Small intestine (tissue), 16 donors: ENCODE data around the gene STK10. TPM values are rescaled to one million over a fixed set of nuclear protein-coding genes. Genes with fewer than 3 reads are reported as not detected.

Source experiments
- DNase-seq, 2 donors: peaks; one replicate each; pipeline versions ENCODE4 v3.0.0 to v3.0.0-alpha.2; 2013
- FAIRE-seq: peaks from 2 replicates; lab custom pipeline; 2012; peaks lifted over from hg19 to GRCh38; lab: Jason Lieb, UNC
- H3K27ac ChIP-seq, 3 donors: one replicate each; pipeline ENCODE4 v1.5.1; 2013; ENCODE audit warnings: low read length in 2 of 3, mild to moderate bottlenecking in 2 of 3, control low read depth in 1 of 3, inconsistent platforms in 1 of 3, low read depth in 1 of 3, moderate library complexity in 1 of 3
- H3K27me3 ChIP-seq, 3 donors: one replicate each; pipeline ENCODE4 v1.6.1; 2013; ENCODE audit warnings: low read length in 3 of 3, inconsistent platforms in 1 of 3; ENCODE audit not compliant: control insufficient read depth in 3 of 3, insufficient read depth in 3 of 3
- H3K36me3 ChIP-seq, 3 donors: one replicate each; pipeline ENCODE4 v1.6.1; 2013; ENCODE audit warnings: low read length in 3 of 3, inconsistent platforms in 1 of 3, low read depth in 1 of 3, mild to moderate bottlenecking in 1 of 3, moderate library complexity in 1 of 3; ENCODE audit not compliant: control insufficient read depth in 3 of 3, insufficient read depth in 2 of 3
- H3K4me1 ChIP-seq, 3 donors: one replicate each; pipeline ENCODE4 v1.6.1; 2013; ENCODE audit warnings: low read length in 2 of 3, inconsistent platforms in 1 of 3, low read depth in 1 of 3, mild to moderate bottlenecking in 1 of 3, moderate library complexity in 1 of 3; ENCODE audit not compliant: control insufficient read depth in 3 of 3, insufficient read depth in 2 of 3
- H3K4me3 ChIP-seq, 3 donors: one replicate each; pipeline ENCODE4 v1.5.1; 2013; ENCODE audit warnings: low read length in 3 of 3, control low read depth in 1 of 3, inconsistent platforms in 1 of 3, low read depth in 1 of 3, mild to moderate bottlenecking in 1 of 3, moderate library complexity in 1 of 3
- H3K9me3 ChIP-seq, 2 donors: one replicate each; pipeline ENCODE4 v1.6.1; 2013; ENCODE audit warnings: low read depth in 1 of 2, low read length in 1 of 2; ENCODE audit not compliant: control insufficient read depth in 2 of 2, insufficient read depth in 1 of 2
- WGBS, 3 donors: extraction: QIAGEN DNeasy Blood & Tissue Kit; methylation state at CpG; one replicate each; pipeline ENCODE4 v1.1.7; 2013; 5-methylcytosine and 5-hydroxymethylcytosine counted together
- long read RNA-seq, 10 donors: transcript quantifications; one replicate each; lab custom pipeline, GENCODE V29; 2026
- polyA plus RNA-seq, 4 donors: library from polyadenylated mRNA; stranded (reverse) in 3 of 4; unstranded in 1 of 4; fragments of 200-250 nt in 3 of 4; fragments of 120-200 nt in 1 of 4; gene quantifications; one replicate each; pipeline versions ENCODE4 v1.2.1 to v1.2.3, GENCODE V29; 2013
- donor health status: healthy with polysubstance abuse.
- donor health status: control.
- donor health status: control.
- donor health status: Bipolar disorder and iron deficiency.
- donor health status: healthy.

Gene STK10
- 10 to 100 TPM in 1 of 4 donors, 1 to 10 TPM in 3; 7.4 to 10.5 (median 9.1) TPM for polyA plus RNA-seq
- long read RNA-seq, donor 1, full-length matches to known transcripts, result 2 of 2 reads
- long read RNA-seq, donor 1, partial matches to known transcripts, result 0 of 2 reads
- long read RNA-seq, donor 1, other reads (novel, unspliced or antisense), result 0 of 2 reads
- long read RNA-seq, donor 2, full-length matches to known transcripts, result 3 of 3 reads
- long read RNA-seq, donor 2, partial matches to known transcripts, result 0 of 3 reads
- long read RNA-seq, donor 2, other reads (novel, unspliced or antisense), result 0 of 3 reads
- long read RNA-seq, donor 3, partial matches to known transcripts, result 5 of 5 reads
- long read RNA-seq, donor 3, other reads (novel, unspliced or antisense), result 0 of 5 reads
- long read RNA-seq, donor 4, result 0 reads
- long read RNA-seq, donor 5, full-length matches to known transcripts, result 1 of 1 reads
- long read RNA-seq, donor 5, partial matches to known transcripts, result 0 of 1 reads
- long read RNA-seq, donor 5, other reads (novel, unspliced or antisense), result 0 of 1 reads
- long read RNA-seq, donor 6, full-length matches to known transcripts, result 1 of 1 reads
- long read RNA-seq, donor 6, partial matches to known transcripts, result 0 of 1 reads
- long read RNA-seq, donor 6, other reads (novel, unspliced or antisense), result 0 of 1 reads
- long read RNA-seq, donor 7, full-length matches to known transcripts, result 1 of 1 reads
- long read RNA-seq, donor 7, partial matches to known transcripts, result 0 of 1 reads
- long read RNA-seq, donor 7, other reads (novel, unspliced or antisense), result 0 of 1 reads
- long read RNA-seq, donor 8, result 0 reads
- long read RNA-seq, donor 9, result 0 reads
- long read RNA-seq, donor 10, full-length matches to known transcripts, result 2 of 2 reads
- long read RNA-seq, donor 10, partial matches to known transcripts, result 0 of 2 reads
- long read RNA-seq, donor 10, other reads (novel, unspliced or antisense), result 0 of 2 reads

- peaks cover 0 to 11% (median 3%) of the 10 kb centered on the region in 3 donors for H3K4me1 ChIP-seq
- H3K36me3 ChIP-seq, result peaks cover 0 to 6% (median 0%) of the 10 kb centered on the region in 3 donors
- no peaks in the 10 kb centered on the region for H3K9me3 ChIP-seq
- peak within 1 kb of the TSS; percentile 78 to 96 (median 88) for H3K4me3 ChIP-seq
- no peak for FAIRE-seq
- H3K27me3 ChIP-seq, result no peaks in the 10 kb centered on the region
- peak; percentile 91 to 93 for DNase-seq
- peak within 1 kb of the TSS; percentile 84 to 94 (median 84) for H3K27ac ChIP-seq
- 0 to 1% (median 0%) methylated on average over 50 to 102 of the region's 102 CpGs for WGBS, 3 donors
Observed at GRCh38 chr5:172188033-172188892, at the start of gene STK10. TSS of gene STK10 (minus strand) at chr5:172188224. CDS start at chr5:172188042, 182 bp downstream.

GRCh38 chr5:172235827-172236736 is 48.1 kb upstream of the STK10 start:
- H3K36me3 ChIP-seq, result peaks cover 0 to 10% (median 6%) of the 10 kb centered on the region in 3 donors
- no peaks in the 10 kb centered on the region for H3K9me3 ChIP-seq
- 15 to 65% (median 31%) methylated on average over 3 of the region's 3 CpGs for WGBS, 3 donors
- FAIRE-seq, result no peak
- no peaks in the 10 kb centered on the region for H3K27me3 ChIP-seq
- peak; percentile 79 to 87 for DNase-seq
- peak overlapping the region in 2 of 3 donors; percentile 39 to 61 for H3K27ac ChIP-seq
- H3K4me3 ChIP-seq, result no peak overlapping the region
- H3K4me1 ChIP-seq, result peaks cover 6 to 20% (median 10%) of the 10 kb centered on the region in 3 donors

DNA sequence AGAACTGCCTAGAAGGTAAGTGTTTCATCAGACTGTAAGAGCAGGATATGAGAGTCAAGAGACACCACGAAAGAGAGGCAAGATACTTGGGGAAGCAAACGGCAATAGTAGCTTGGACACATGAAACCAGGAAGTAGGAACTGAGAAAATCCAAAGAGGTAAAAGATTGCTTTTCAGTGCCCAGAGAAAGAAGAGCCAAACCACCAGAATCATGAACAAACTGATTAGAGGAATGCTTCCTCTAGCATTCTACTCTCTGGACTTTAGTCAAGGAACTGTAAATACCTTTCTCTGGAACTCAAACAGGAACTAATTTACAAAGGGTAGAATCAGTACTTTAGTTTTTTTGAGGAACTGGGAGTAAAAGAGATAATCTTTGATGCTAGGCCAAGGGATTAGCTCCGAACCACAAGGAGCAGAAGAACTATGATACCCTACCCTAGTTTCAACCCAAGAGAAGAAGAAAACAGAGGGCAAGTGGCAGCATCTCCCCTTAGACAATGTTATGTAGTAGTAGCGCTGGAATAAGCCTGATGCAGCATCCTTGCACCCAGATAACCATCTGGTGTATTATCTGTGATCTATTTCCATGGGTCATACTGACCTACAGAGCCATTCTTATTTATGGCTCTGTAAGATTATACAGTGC is 47.2 kb upstream of the STK10 start:
- Histone ChIP-seq H3K36me3 (peaks cover 0 to 14% (median 6%) of the 10 kb centered on the region in 3 donors), H3K4me3 (no peak overlapping the region), H3K4me1 (peaks cover 6 to 20% (median 10%) of the 10 kb centered on the region in 3 donors), H3K27me3 (no peaks in the 10 kb centered on the region), H3K27ac (peak overlapping the region; percentile 30 to 61 (median 50)), H3K9me3 (no peaks in the 10 kb centered on the region)
- no peak for FAIRE-seq
- WGBS, 3 donors, result 18 to 32% (median 28%) methylated on average over 4 of the region's 4 CpGs
- DNase-seq, result peak; percentile 74 to 80

DNA sequence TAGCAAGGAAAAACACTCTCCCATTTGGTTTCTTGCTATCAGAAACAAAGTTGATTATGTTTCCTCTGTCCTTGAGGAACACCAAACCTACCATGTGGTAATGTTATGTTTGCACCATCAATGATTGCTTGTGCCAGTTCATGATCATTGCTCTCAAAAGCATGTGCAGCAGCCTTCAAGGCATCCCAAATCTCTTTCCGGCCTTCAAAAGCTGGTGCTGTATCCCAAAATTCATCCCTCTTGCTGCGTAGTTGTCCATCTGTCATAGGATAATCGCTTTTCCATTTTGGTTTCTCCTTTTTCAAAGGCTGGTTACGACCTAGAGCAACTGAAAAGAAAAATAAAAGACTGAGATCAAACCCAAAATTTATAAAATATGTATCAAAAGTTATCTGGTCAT is 46.0 kb upstream of the STK10 start:
- Histone ChIP-seq H3K36me3 (peaks cover 0 to 11% (median 6%) of the 10 kb centered on the region in 3 donors), H3K9me3 (no peaks in the 10 kb centered on the region), H3K4me3 (no peak overlapping the region), H3K27me3 (no peaks in the 10 kb centered on the region), H3K4me1 (peaks cover 6 to 20% (median 10%) of the 10 kb centered on the region in 3 donors), H3K27ac (peak overlapping the region in 1 of 3 donors; percentile 61)
- no peak for DNase-seq
- no peak for FAIRE-seq
- WGBS, 3 donors, result 94 to 98% (median 98%) methylated on average over 4 of the region's 4 CpGs

- no peak overlapping the region for H3K4me3 ChIP-seq
- no peak overlapping the region for H3K27ac ChIP-seq
- no peaks in the 10 kb centered on the region for H3K27me3 ChIP-seq
- DNase-seq (no peak), FAIRE-seq (no peak)
- WGBS, 3 donors, result 74 to 88% (median 86%) methylated on average over 1 of the region's 1 CpG
- H3K9me3 ChIP-seq, result no peaks in the 10 kb centered on the region
- peaks cover 0 to 14% (median 8%) of the 10 kb centered on the region in 3 donors for H3K36me3 ChIP-seq
- H3K4me1 ChIP-seq, result peaks cover 0 to 4% (median 3%) of the 10 kb centered on the region in 3 donors
Observed at GRCh38 chr5:172229904-172230303, 41.9 kb upstream of the STK10 start.

DNA sequence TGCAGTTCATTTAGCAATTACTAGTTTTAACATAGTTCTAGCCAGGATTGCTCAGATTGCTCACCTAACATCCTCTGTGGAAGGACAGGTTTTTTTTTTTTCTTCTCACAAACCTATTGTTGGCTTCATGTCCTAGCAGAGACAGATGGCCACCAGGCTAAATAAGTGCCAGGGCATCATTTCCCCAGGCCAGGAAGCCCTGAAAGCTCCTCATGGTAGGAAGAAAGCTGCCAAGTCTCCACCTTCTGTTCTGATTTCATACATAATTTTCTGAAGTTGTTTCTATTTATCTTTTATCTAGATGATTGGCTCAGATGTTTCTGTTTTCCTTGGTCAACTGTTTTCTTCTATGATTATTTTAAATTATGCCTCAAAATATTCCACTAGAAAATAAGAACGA is 37.0 kb upstream of the STK10 start:
- Histone ChIP-seq H3K36me3 (peaks cover 2 to 11% (median 2%) of the 10 kb centered on the region in 3 donors), H3K27me3 (no peaks in the 10 kb centered on the region), H3K27ac (no peak overlapping the region), H3K9me3 (no peaks in the 10 kb centered on the region), H3K4me3 (no peak overlapping the region), H3K4me1 (no peaks in the 10 kb centered on the region)
- 90 to 100% (median 94%) methylated on average over 1 of the region's 1 CpG for WGBS, 3 donors
- DNase-seq (no peak), FAIRE-seq (no peak)
